PFSK-1 (cell line): ENCODE measurements around the gene ARHGEF12.

Source experiments
- FOXP2 ChIP-seq: optimal IDR thresholded peaks from 2 replicates; pipeline ENCODE3; 2011; ENCODE audit warnings: borderline replicate concordance, control low read depth, inconsistent platforms; ENCODE audit not compliant: insufficient read depth; ENCODE audit errors: extremely low read length, extremely low read depth
- POLR2AphosphoS5 ChIP-seq: IDR thresholded peaks from 2 replicates; pipeline ENCODE4 v1.6.1; 2012; ENCODE audit warnings: low read depth, mild to moderate bottlenecking, control low read depth, low read length, moderate library complexity
- REST ChIP-seq, 2 experiments: IDR thresholded peaks; 2 replicates each; pipeline versions ENCODE4 v1.6.1 to v1.8.0; 2011 to 2012; ENCODE audit warnings: low read depth in 2 of 2, low read length in 2 of 2, control low read depth in 1 of 2, inconsistent platforms in 1 of 2, mild to moderate bottlenecking in 1 of 2, moderate library complexity in 1 of 2; ENCODE audit not compliant: insufficient read depth in 1 of 2
- SIN3A ChIP-seq: IDR thresholded peaks from 2 replicates; pipeline ENCODE4 v1.6.1; 2012; ENCODE audit warnings: mild to moderate bottlenecking, low read length, moderate library complexity, borderline replicate concordance; ENCODE audit not compliant: insufficient read depth
- TAF1 ChIP-seq: IDR thresholded peaks from 2 replicates; pipeline ENCODE4 v1.6.1; 2012; ENCODE audit warnings: low read length, control low read depth, borderline replicate concordance; ENCODE audit not compliant: insufficient read depth

GRCh38 chr11:120529214-120529613 lies 193.0 kb downstream of the ARHGEF12 start:
- TF ChIP-seq SIN3A (no peak), REST (IDR thresholded peaks at IDR 0.05; ENCODE audit: insufficient read depth in 1 of 2, low read depth in 2 of 2, low read length in 2 of 2) (no peak), TAF1 (no peak), POLR2AphosphoS5 (no peak), FOXP2 (no peak)
